Measurements from ENCODE around the gene SYNPR.

The SYNPR gene

GRCh38 chr3:63513791-63514190, 235.7 kb downstream of the SYNPR start:
- Histone ChIP-seq H3K27me3 (peaks cover 7% of the 10 kb centered on the region), H3K36me3 (no peaks in the 10 kb centered on the region), H3K4me3 (ENCODE audit: low read depth, low read length) (no peak overlapping the region), H3K4me1 (no peaks in the 10 kb centered on the region), H3K9me3 (no peaks in the 10 kb centered on the region)
- no peak for TF ChIP-seq CTCF (IDR thresholded peaks at IDR 0.05; ENCODE audit: low read depth, low read length)
- DNase-seq: no peak

- no peak for TF ChIP-seq CTCF (IDR thresholded peaks at IDR 0.05; ENCODE audit: low read depth, low read length)
Measured at GRCh38 chr3:63514678-63515077, 236.6 kb downstream of the SYNPR start.

GRCh38 chr3:63519426-63519825, 241.3 kb downstream of the SYNPR start:
- no peak for TF ChIP-seq CTCF (IDR thresholded peaks at IDR 0.05; ENCODE audit: low read depth, low read length)
- H3K36me3 ChIP-seq: no peaks in the 10 kb centered on the region
- H3K27me3 ChIP-seq: peaks cover 4% of the 10 kb centered on the region
- no peak overlapping the region for H3K4me3 ChIP-seq (ENCODE audit: low read depth, low read length)
- H3K9me3 ChIP-seq: no peaks in the 10 kb centered on the region
- no peaks in the 10 kb centered on the region for H3K4me1 ChIP-seq
- DNase-seq: no peak

More at GRCh38 chr3:63514678-63515077, 236.6 kb downstream of the SYNPR start:
- Histone ChIP-seq H3K4me1 (no peaks in the 10 kb centered on the region), H3K27me3 (peaks cover 7% of the 10 kb centered on the region), H3K36me3 (no peaks in the 10 kb centered on the region), H3K9me3 (no peaks in the 10 kb centered on the region), H3K4me3 (ENCODE audit: low read depth, low read length) (no peak overlapping the region)
- DNase-seq: no peak

DNA sequence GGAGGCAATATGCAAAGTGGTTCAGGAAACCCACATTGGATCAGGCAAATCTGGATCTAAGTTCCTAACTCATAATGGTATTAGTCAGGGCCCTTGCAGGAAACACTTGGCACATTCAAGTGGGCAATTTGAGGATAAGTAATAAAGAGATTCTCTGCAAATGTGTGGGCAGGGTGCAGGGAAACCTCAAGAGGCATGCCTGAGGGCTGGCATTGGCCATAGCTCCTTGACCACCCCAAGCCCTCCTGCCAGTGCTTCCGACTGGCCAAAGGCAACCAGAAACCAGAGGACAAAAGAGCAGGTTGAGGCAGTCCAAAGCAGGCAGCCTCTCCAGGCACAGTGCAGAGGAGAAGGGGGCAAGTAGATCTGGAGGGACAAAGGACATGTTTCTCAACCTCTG, 243.5 kb downstream of the SYNPR start:
- Histone ChIP-seq H3K36me3 (no peaks in the 10 kb centered on the region), H3K4me1 (no peaks in the 10 kb centered on the region), H3K27me3 (peaks cover 4% of the 10 kb centered on the region), H3K9me3 (no peaks in the 10 kb centered on the region), H3K4me3 (ENCODE audit: low read depth, low read length) (no peak overlapping the region)
- no peak for DNase-seq
- no peak for TF ChIP-seq CTCF (IDR thresholded peaks at IDR 0.05; ENCODE audit: low read depth, low read length)

DNA sequence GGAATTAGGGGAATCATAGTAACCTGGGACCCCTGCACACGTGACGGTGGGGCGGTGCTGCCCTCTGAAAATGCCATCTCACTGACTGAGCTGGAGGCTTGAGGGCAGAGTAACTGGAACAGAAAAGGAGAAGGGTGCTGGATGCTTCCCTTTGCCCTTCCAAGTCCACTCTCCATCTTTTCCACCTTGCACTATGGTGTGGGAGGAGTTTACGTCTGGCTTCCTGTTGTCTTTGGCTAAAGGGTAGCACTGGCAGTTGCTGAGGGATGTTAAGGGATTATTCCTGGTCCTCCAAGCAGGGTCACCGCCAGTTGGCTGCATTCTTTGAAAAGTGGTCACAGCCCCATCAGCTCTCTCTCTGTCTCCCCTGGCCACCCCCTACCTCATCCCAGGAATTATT, 245.0 kb downstream of the SYNPR start:
- DNase-seq: peak; percentile 14
- no peak for TF ChIP-seq CTCF (IDR thresholded peaks at IDR 0.05; ENCODE audit: low read depth, low read length)
- H3K4me3 ChIP-seq (ENCODE audit: low read depth, low read length): no peak overlapping the region

GRCh38 chr3:63528325-63529000, 250.4 kb downstream of the SYNPR start:
- no peak for DNase-seq
- TF ChIP-seq CTCF (IDR thresholded peaks at IDR 0.05; ENCODE audit: low read depth, low read length): no peak
- Histone ChIP-seq H3K36me3 (no peaks in the 10 kb centered on the region), H3K4me1 (no peaks in the 10 kb centered on the region), H3K4me3 (ENCODE audit: low read depth, low read length) (no peak overlapping the region), H3K27me3 (peaks cover 21% of the 10 kb centered on the region), H3K9me3 (no peaks in the 10 kb centered on the region)

More for the DNA sequence above, 245.0 kb downstream of the SYNPR start:
- H3K27me3 ChIP-seq: peaks cover 2% of the 10 kb centered on the region
- no peaks in the 10 kb centered on the region for H3K4me1 ChIP-seq
- H3K36me3 ChIP-seq: no peaks in the 10 kb centered on the region
- H3K9me3 ChIP-seq: no peaks in the 10 kb centered on the region

All from BE2C (cell line).